Posterior cingulate gyrus (tissue), 11 donors: ENCODE results near the gene XIRP1.

ENCODE experiments used
- DNase-seq, 10 donors: peaks; one replicate each; pipeline versions ENCODE4 v3.0.0 to v3.0.0-alpha.2; 2020 to 2021; ENCODE audit warnings: mixed read lengths in 3 of 10
- intact Hi-C: fragments of 100-400 bp; cut with DNase I; formaldehyde crosslinking; loops from one replicate; pipeline ENCODE4 v1.15.1; 2023

Gene XIRP1

GRCh38 chr3:39187372-39188155, 4.8 kb downstream of the XIRP1 start:
- DNase-seq = no peak
- intact Hi-C loops = loop anchor here (10.0 kb wide), 1 partner anchor 83 kb away; the partner anchor contains the start of genes GORASP1 and TTC21A

DNA sequence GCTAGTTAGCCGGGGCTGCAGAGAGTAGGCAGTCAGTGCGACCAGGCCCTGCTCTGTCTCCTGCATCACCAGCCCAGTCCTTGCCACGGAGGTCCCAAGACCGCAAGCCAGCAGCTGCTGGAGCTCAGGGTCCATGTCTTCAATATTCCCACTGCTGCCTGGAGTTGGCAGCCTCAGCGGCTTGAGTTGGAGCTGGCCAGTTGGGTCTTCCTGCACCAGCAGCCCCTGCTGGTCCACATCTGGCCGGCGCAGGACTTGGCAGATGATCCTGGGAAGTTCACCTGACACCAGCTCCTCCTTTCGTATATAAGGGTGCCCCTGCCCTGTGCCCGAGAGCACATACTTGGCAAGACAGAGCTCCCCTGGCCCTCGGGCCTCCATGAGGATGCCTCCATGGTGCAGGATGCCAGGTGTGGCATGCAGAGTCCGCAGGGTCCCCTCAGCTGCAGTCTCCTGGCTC, 5.7 kb downstream of the XIRP1 start:
- intact Hi-C loops = loop anchor here (10.0 kb wide), 1 partner anchor 82 kb away; the partner anchor contains the start of genes GORASP1 and TTC21A
- DNase-seq = no peak

- intact Hi-C loops = loop anchor here (10.0 kb wide), 1 partner anchor 81 kb away; the partner anchor contains the start of genes GORASP1 and TTC21A
- DNase-seq = no peak
Observed at GRCh38 chr3:39185959-39186691, 6.3 kb downstream of the XIRP1 start.

DNA sequence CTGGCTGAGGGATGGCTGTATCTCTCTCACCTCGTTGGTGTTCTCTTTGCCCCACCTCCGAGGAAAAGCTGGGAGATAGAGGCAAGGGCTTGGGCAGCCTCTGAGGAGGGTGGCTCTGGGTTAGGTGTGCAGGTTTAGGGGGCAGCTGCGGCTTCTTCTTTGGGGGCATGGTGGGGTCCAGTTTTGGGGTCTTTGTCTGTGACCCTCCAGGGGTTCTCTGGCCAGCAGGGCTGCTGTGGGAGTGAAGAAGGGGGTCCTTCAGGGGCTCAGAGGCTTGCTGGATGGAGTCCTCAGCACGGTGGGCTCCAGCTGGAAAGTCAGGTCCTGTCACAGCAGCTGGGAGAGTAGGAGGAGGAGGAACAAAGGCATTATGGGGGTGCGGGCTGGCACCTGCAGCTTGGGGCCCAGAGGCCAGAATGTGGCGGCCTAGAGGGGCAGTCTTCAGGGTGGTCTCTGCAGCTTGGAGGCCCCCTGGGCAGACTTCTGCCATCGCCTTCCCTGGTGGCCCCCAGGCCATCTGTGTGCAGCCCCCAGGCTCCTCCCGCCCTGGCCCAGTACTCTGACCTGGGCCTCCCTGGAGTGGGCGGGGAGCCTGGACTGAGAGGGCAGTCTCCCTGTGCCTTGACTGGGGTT, 7.0 kb downstream of the XIRP1 start:
- no peak for DNase-seq
- intact Hi-C loops = loop anchor here (10.0 kb wide), 1 partner anchor 81 kb away; the partner anchor contains the start of genes GORASP1 and TTC21A

- intact Hi-C loops = loop anchor here (10.0 kb wide), 1 partner anchor 80 kb away; the partner anchor contains the start of genes GORASP1 and TTC21A
- no peak for DNase-seq
Observed at GRCh38 chr3:39184968-39185285, 7.5 kb downstream of the XIRP1 start.

- intact Hi-C loops = loop anchor here (10.0 kb wide), 1 partner anchor 80 kb away; the partner anchor contains the start of genes GORASP1 and TTC21A
- peak in 1 of 10 donors; percentile 81 for DNase-seq
Observed at GRCh38 chr3:39184081-39184967, 8.1 kb downstream of the XIRP1 start.

DNA sequence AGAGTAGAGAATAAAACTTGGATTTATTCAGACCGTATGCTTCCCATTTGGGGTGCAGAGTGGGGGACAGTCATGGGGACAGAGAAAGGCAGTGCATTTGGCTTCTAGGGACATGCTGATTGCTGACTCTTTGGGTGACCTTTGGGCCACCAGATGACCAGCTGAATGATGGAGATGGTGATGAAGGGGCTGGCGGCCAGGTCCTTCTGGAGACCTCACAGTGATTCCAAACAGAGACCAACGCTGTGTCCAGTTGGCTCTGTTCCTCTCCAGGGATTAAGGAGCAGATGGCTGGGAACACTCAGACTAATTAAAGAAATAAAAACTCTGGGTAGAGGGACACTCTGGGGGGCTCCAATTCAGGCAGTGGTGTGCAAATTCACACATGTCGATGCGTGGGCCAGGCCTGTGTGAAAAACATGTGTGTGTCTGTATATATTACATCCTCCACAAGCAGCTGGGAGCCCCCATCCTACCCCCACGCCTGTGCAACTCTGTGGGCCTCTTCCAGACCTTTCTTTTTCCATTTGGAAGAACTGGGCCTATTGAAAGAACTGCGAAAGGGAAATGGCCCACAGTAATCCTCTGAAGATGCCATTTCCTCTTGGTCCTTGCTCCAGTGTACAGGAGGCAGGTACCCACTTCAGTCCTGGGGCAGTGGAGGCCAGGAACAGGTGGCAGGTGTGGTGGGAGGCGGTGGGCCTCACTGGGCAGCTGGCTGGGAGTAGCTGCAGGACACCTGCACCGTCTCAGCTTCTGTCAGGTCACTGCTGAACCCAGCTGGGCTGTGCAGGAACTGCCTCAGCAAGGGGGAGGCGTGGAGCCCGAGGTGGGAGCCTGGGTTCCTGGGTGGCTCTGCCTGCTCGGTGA, 8.9 kb downstream of the XIRP1 start:
- no peak for DNase-seq

GRCh38 chr3:39181408-39182335, 10.7 kb downstream of the XIRP1 start:
- no peak for DNase-seq

More for the DNA sequence above, 8.9 kb downstream of the XIRP1 start:
- intact Hi-C loops = loop anchor here (10.0 kb wide), 1 partner anchor 79 kb away; the partner anchor contains the start of genes GORASP1 and TTC21A

DNA sequence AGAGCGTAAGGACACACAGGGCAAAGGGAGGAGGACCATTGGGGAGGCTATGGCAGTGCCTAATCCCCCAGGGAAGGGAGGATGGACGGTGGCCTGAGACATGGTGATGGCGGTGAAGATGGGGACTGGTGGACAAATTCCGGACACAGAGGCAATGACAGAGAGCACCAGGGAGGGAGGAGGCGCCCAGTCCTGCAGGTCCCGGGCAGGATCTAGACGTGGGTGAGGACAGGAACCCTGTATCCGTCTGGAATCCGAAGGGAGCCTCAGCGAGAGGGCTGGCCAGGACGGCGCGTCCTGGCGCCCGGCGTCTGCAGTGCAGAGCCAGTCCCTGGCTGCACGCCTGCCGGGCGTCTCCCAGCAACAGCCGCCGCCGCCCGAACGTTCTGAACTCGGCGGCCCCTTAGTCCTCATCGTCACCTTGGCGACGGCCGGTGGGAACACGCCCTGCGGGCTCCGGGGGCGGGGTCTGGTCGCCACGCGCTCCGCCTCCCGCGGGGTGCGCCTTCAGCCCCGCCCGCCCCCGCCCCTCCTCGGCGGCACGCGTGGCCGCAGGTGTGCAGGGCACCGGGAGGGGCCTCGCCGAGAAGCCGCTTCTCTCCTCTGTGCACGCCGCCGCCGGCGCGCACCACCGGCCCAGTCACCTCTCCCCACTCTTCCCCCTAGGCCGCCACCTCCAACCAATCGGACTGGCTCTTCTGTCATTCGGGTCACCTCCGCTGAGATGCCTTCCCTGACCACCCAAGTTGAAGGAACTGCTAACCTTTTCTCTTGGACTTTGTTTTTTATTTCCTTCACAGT, 11.6 kb downstream of the XIRP1 start:
- intact Hi-C loops = loop anchor here (10.0 kb wide), 1 partner anchor 76 kb away; the partner anchor contains the start of genes GORASP1 and TTC21A
- DNase-seq = peak in 9 of 10 donors; percentile 54 to 95 (median 72)

More at GRCh38 chr3:39181408-39182335, 10.7 kb downstream of the XIRP1 start:
- intact Hi-C loops = loop anchor here (10.0 kb wide), 1 partner anchor 77 kb away; the partner anchor contains the start of genes GORASP1 and TTC21A

DNA sequence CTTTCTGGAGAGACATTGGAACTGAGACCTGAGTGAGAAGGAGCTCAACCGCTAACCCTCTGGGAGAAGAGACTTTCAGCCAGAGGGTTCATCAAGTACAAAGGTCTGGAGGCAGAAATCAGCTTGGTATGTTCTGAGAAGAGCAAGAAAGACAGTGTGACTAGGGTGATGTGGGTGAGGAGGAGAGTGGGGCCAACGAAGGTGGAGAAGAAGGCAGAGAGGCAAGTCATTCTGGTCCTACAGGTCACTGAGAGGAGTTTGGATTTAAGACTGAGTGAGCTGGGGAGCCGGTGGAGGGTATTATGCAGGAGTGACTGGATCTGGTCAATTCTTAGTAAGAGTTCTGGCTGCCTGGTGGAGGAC, 12.2 kb downstream of the XIRP1 start:
- DNase-seq = no peak
- intact Hi-C loops = loop anchor here (10.0 kb wide), 1 partner anchor 75 kb away; the partner anchor contains the start of genes GORASP1 and TTC21A

DNA sequence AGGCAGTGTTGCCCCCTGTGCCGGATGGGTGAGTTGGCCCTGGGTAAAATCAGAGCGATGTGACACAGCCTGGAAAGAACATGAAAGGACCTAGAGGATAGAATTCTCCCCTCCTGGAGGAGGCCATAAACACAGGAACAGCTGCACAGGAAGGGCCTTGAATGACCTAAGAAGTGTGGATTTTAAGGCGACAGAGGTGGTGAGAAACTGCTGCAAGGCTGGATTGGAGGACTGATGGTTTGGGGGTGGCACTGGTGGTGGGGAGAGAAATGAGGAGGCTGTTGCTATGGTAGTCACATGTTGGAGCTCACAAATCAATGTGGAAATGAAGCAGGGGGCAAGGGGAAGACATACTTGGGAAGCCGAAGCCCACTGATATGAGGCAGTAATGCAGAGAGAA, 13.8 kb downstream of the XIRP1 start:
- no peak for DNase-seq

GRCh38 chr3:39177708-39178332, 14.6 kb downstream of the XIRP1 start:
- DNase-seq = peak in 9 of 10 donors; percentile 44 to 95 (median 68)
- intact Hi-C loops = no loop called here

More for the DNA sequence above, 13.8 kb downstream of the XIRP1 start:
- intact Hi-C loops = no loop called here

DNA sequence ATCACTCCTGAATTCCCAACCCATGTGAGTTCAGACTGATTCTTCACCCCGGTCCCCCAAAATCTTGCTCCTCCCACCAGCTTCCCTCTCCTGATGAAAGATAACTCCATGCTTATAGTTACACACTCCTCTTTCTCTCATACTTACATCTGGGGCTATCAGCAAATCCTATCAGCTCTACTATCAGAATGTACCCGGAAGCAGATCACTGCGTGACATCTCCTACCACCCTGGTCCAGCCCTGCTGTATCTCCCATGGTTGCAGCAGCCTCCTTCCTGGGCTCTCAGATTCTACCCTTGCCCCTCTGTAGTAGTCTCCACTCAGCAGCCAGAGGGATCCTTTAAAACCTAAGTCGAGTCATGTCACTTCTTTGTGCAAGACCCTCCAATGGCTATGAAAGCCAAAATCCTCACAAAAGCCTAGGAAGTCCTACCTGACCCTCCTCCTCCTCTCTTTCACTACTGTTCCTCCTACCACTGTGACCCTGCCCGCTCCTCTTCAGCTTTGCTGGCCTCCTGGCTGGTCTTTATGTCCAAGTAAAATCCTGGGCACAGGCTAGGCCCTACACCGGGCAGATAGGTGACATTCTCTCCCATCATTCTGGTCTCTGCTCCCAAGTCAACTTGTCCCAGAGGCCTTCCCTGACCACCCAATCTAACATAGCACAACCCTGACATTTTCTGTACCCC, 16.2 kb downstream of the XIRP1 start:
- intact Hi-C loops = no loop called here
- DNase-seq = no peak

GRCh38 chr3:39173318-39174125, 18.9 kb downstream of the XIRP1 start:
- intact Hi-C loops = no loop called here

GRCh38 chr3:39171860-39172259, 20.5 kb downstream of the XIRP1 start:
- intact Hi-C loops = no loop called here
- no peak for DNase-seq

More at GRCh38 chr3:39173318-39174125, 18.9 kb downstream of the XIRP1 start:
- no peak for DNase-seq
